Measurements from ENCODE around the gene NCS1.
A peak's percentile ranks its signal among the peaks of the same experiment; 100 is the strongest.

Gene NCS1

GRCh38 chr9:130215341-130216119, 43.3 kb downstream of the NCS1 start:
- no peak for DNase-seq

DNA sequence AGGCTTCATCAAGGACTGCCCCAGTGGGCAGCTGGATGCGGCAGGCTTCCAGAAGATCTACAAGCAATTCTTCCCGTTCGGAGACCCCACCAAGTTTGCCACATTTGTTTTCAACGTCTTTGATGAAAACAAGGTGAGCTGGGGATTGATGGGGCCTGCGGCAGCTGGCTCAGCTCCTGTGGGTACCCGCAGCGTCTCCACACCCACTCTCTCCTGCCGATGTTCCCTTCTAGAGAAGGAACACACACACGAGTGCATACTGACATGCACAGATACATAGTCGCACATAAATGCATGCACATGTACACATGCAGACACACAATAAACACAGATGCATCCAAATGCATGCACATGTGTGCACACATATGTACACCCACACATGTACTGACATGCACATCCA, 45.6 kb downstream of the NCS1 start:
- DNase-seq = no peak

DNA sequence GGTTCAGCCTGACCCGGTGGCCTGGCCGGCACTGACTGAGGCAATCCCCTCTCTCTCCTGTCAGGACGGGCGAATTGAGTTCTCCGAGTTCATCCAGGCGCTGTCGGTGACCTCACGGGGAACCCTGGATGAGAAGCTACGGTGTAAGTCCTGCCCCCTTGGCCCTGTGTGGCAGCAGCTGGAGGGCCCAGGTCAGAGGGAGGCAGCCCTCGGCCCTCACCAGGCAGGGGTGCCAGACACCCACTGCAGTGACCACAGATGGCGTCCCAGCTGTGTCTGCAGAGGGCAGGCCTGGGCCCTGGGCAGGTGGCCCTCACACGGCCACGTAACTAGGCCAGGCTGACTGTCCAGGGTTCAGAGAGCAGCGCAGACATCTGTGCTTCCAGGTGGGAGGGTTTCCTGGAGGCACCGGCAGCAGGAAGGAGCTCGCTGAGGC, 47.5 kb downstream of the NCS1 start:
- DNase-seq = no peak

- DNase-seq = no peak
These were observed 48.1 kb downstream of the NCS1 start for GRCh38 chr9:130220352-130220751.

DNA sequence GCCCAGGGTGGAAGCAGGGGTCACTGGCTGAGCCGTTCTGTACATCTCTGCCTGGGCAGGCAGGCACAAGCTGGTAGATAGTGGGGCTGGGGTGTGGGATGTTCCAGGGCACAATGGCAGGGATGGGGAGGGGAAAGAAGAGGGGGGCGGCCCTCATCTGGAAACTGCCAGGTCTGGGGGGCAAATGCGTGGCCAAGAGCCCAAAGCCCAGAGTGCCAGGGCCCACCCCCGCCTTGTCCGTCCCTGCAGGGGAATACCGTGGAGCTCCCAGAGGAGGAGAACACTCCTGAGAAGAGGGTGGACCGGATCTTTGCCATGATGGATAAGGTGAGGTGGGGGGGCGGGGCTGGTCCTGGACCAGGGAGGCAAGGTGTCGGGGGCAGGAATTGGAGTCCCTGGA, 50.6 kb downstream of the NCS1 start:
- DNase-seq = no peak

DNA sequence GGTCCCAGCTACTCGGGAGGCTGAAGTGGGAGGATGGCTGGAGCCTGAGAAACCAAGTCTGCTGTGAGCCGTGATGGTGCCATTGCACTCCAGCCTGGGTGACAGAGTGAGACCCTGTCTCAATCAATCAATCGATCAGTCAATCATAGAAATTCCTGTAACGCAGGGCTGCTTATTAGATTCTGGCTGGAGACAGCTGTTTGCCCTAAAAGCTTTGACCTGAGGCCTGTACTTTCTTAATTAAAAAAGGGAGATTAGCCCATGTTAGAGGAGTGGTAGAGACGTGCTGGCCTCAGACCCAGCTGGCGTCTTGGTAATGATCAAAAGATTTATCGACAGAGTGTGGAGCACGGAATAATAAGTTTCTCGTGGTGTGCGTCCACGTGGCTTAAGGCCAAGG, 52.9 kb downstream of the NCS1 start:
- no peak for DNase-seq

GRCh38 chr9:130225586-130225985, 53.4 kb downstream of the NCS1 start:
- no peak for DNase-seq

DNA sequence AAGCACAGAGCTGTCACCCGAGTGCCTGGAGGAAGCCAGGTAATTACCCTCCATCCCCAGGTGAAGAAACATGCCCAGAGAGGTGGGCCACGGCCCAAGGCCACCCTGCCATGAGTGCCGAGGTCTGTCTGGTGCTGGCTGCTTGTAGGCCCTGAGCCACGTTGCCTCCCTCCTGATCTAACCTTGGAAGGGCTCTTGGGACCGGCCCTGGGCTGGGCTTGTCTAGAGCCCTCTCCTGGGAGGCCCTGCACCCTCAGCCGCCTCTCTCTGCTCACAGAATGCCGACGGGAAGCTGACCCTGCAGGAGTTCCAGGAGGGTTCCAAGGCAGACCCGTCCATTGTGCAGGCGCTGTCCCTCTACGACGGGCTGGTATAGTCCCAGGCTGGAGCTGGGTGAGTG, 53.9 kb downstream of the NCS1 start:
- DNase-seq = no peak

DNA sequence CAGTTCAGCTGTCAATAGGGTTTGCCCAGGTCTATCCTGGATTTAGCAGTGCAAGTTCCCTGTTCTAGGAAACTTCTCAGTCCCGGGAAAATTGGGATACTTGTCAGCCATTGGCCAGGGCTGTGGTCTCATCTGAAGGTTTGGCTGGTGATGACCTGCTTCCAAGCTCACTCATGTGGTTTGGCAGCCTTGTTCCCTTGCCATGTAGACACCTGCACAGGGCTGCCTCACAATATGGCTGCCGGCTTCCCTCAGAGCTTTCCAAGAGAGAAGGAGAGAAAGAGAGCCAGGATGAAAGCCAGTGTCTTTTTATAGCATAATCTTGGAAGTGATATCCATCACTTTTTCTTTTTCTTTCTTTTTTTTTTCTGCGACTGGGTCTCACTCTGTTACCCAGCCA, 55.6 kb downstream of the NCS1 start:
- DNase-seq = no peak

DNA sequence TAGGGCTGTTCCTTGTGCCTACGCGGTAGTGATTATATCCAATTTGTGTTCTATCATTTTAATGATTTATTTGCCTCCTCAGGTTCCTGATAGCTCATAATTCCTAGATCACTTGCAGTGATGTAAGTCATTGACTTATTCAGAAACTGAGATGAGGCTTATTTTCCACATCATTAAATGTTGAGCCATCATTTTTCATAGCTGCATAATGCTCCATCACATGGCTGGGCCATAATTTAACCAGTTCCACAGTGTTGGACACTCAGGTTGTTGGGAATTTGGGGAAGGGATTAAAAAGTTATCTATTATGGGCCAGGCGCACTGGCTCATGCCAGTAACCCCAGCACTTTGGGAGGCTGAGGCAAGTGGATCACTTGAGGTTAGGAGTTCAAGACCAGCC, 57.6 kb downstream of the NCS1 start:
- DNase-seq = no peak

- no peak for DNase-seq
These were observed 58.4 kb downstream of the NCS1 start for GRCh38 chr9:130230631-130231030.

- DNase-seq = no peak
These were observed 60.8 kb downstream of the NCS1 start for GRCh38 chr9:130232899-130233586.

DNA sequence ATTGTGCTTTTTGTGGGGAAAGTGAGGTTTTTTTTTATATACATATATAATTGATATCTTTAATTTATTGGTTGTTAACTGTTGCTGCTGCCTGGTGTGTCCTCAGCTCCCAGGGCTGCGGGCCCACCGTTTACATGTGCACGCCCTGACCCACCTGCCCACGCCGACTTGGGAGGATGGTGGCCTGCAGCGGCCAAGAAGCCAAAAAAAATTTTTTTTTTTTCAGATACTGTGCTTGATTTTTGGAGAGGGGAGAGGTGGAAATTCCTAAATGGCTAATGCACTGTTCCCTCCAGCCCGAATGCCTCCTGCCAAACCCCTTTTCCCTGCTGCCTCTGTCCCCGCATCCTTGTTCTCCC, 61.4 kb downstream of the NCS1 start:
- DNase-seq = no peak

DNA sequence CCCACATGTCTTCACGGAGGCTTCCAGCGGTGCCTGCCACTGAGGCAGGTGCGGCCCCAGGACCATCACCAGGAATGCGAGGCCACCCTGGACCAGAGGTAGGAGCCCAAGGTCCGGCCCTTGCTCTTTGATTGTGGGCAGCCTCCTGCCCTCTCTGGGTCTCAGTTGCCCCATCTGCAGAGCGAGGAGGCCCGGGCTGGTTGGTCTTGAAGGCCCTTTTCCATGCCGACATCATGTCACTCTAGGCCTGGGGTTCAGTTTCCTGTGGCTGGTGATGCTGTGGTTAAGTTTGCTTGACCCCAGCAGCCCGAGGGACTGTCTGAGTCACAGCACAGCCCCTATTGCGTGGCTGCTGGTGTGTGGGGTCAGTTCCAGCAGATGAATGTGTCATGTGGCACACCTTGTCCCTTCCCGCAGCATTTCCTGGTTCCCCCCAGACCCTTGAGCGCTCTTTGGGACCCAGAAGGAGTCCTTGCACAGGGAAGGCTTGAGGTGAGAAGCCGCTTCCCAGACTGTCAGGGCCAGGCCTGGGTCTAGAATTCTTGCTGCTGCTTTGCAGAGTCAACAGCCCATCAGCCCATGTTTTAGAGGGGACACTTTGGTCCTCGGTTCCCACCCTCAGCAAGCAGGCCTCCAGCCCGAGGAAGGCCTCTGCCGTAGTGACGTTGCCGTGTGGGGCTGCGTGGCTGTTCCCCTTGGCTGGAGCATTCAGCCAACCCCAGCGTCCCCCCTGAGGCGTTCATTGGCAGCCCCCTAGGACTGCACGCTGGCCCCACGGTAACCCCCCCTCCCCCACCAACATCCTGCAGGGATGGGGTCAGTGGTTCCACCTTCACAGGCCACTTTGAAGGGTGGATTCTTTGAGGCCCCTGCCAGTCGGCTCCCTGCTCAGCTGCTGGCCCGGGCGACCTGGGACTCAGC, 62.4 kb downstream of the NCS1 start:
- no peak for DNase-seq

GRCh38 chr9:130235558-130236435, 63.6 kb downstream of the NCS1 start:
- DNase-seq = peak in 1 of 2 experiments; percentile 48

- DNase-seq = no peak
These were observed 64.3 kb downstream of the NCS1 start for GRCh38 chr9:130236436-130236985.

DNA sequence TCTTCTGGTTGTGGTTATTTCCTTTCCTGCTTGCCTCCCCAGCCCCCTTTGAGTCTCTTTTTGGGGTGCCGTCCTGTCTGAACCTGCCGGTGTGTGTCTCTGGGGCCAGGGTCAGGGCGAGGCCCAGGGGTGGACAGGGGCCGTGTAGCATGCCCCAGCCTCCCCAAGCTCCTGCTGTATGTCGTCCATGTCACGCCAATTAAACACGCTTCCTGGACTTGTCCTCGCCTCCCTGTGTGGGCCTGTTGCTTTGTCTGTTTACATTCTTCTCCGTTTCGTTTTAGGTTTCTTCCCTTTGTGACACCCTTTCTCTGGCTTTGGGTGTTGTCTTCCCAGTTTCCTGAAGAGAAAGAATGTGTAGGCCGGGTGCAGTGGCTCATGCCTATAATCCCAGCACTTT, 64.9 kb downstream of the NCS1 start:
- no peak for DNase-seq

DNA sequence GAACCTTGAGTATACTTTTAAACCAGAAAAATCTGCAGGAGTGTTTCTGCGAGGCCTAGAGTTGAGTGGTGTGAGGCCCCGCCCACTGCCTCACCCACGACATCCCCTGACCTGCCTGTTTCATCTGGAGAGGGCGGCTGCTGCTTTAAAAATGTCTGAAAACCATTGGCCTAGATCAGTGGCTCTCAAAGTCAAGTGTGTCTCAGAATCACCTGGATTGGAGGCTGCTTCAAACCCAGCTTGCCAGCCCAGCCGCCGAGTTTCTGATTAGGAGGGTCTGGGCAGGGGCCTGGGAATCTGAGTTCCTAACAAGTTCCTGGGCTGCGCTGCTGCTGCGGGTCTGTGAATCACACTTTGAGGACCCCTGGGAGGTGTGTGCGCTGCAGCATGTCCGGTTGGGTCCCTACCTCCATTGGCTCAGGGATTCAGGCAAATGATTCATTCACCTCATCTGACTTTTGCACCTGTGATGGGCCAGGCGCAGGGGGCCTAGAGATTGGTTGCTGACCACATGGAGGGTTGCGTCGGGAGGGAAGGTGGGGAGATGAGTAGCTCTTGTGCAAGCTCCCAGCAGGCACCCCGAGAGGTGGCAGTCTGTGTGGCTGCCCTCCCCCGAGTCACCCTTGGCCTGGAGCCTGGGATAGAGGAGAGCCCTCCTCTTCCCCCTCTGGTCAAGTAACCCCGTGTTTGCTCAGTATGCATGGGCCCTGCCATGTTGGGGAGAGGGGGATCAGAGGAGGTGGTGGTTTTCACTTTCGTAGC, 65.7 kb downstream of the NCS1 start:
- DNase-seq = no peak

GRCh38 chr9:130239363-130239695, 67.1 kb downstream of the NCS1 start:
- no peak for DNase-seq

- DNase-seq = no peak
These were observed 67.6 kb downstream of the NCS1 start for GRCh38 chr9:130239741-130240241.
